H1 (cell line): ENCODE data around the gene TEX30.

ENCODE experiments used
- CTCF ChIP-seq, 3 experiments: IDR thresholded peaks; 1 replicate in 2 of 3; 2 replicates in 1 of 3; pipeline versions ENCODE4 v1.5.1 to v1.6.1; 2011; ENCODE audit warnings: low read length in 3 of 3, mild to moderate bottlenecking in 3 of 3, inconsistent platforms in 2 of 3, low read depth in 1 of 3, moderate library complexity in 1 of 3; ENCODE audit not compliant: insufficient read depth in 1 of 3; ENCODE audit errors: control extremely low read depth in 1 of 3
- SIN3A ChIP-seq, 2 experiments: IDR thresholded peaks in 1 of 2; conservative IDR thresholded peaks in 1 of 2; 2 replicates each; pipeline ENCODE4 v1.6.1; 2011 to 2012; ENCODE audit warnings: low read length in 2 of 2, improper control_type of control experiment in 1 of 2, low read depth in 1 of 2, mild to moderate bottlenecking in 1 of 2
- YY1 ChIP-seq: IDR thresholded peaks from 2 replicates; pipeline ENCODE4 v1.6.1; 2011; ENCODE audit warnings: low read depth, mild to moderate bottlenecking, low read length

- no peak for TF ChIP-seq CTCF (IDR thresholded peaks at IDR 0.05; ENCODE audit: control extremely low read depth in 1 of 3, insufficient read depth in 1 of 3, low read depth in 1 of 3, low read length in 3 of 3)
- no peak for TF ChIP-seq SIN3A (conservative IDR thresholded peaks at IDR 0.05 in 1 of 2, IDR thresholded peaks at IDR 0.05 in 1 of 2; ENCODE audit: low read depth in 1 of 2, low read length in 2 of 2)
- TF ChIP-seq YY1 = no peak
Observed at GRCh38 chr13:102776271-102776670, 2.7 kb upstream of the TEX30 start.
